ENCODE data around the gene TRAPPC2L.

- no peak for TF ChIP-seq CTCF (IDR thresholded peaks at IDR 0.05; ENCODE audit: insufficient read depth, low read depth, low read length)
- no peak for TF ChIP-seq EZH2 (IDR thresholded peaks at IDR 0.05; ENCODE audit: insufficient read depth, low read length)
These were observed 53.6 kb downstream of the TRAPPC2L start for GRCh38 chr16:88910284-88911135.
